AG10803 (cell line): ENCODE data around the gene PLXNA2.

Experiments
- DNase-seq: peaks from one replicate; pipeline ENCODE4 v3.0.0; 2010; ENCODE audit warnings: low read depth
- H3K4me3 ChIP-seq: 2 replicates; pipeline ENCODE4 v1.5.1; 2011; ENCODE audit warnings: mild to moderate bottlenecking, low read length, control low read depth
- TF ChIP-seq, protein P1 (sequence below): conservative IDR thresholded peaks from 2 replicates; pipeline ENCODE4 v1.5.1; 2011; ENCODE audit warnings: mild to moderate bottlenecking, low read length, control low read depth, inconsistent platforms

The PLXNA2 gene

GRCh38 chr1:208230668-208231529 lies 13.3 kb downstream of the PLXNA2 start:
- TF ChIP-seq, protein P1, sequence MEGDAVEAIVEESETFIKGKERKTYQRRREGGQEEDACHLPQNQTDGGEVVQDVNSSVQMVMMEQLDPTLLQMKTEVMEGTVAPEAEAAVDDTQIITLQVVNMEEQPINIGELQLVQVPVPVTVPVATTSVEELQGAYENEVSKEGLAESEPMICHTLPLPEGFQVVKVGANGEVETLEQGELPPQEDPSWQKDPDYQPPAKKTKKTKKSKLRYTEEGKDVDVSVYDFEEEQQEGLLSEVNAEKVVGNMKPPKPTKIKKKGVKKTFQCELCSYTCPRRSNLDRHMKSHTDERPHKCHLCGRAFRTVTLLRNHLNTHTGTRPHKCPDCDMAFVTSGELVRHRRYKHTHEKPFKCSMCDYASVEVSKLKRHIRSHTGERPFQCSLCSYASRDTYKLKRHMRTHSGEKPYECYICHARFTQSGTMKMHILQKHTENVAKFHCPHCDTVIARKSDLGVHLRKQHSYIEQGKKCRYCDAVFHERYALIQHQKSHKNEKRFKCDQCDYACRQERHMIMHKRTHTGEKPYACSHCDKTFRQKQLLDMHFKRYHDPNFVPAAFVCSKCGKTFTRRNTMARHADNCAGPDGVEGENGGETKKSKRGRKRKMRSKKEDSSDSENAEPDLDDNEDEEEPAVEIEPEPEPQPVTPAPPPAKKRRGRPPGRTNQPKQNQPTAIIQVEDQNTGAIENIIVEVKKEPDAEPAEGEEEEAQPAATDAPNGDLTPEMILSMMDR, result no peak
- no peak for DNase-seq
- no peak overlapping the region for H3K4me3 ChIP-seq

DNA sequence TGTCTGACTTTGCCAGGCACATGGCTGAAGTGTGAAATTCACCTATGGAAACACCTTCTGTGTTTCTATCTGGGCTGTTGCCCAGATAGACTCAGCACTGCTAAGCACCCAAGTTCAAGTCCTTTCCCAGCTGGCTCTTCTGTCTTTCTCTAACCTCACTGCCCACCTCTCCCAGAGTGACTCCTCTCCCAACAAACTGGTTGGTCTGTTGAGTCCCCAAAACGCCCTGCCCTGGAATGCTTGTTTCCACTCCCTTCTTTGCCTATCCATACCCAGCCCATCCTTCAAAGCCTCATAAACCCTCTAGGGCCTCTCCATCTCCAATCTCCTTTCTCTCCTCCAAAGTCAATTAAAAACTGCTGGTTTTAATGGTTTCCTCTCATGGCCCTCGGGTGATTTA lies 15.6 kb downstream of the PLXNA2 start:
- no peak for DNase-seq
- TF ChIP-seq, protein P1, result no peak
- H3K4me3 ChIP-seq, result no peak overlapping the region

- TF ChIP-seq, protein P1, result no peak
- H3K4me3 ChIP-seq, result no peak overlapping the region
- no peak for DNase-seq
These were observed 16.2 kb downstream of the PLXNA2 start for GRCh38 chr1:208228026-208228425.

GRCh38 chr1:208227366-208227765 lies 16.8 kb downstream of the PLXNA2 start:
- no peak for DNase-seq
- no peak overlapping the region for H3K4me3 ChIP-seq
- TF ChIP-seq, protein P1, result no peak

DNA sequence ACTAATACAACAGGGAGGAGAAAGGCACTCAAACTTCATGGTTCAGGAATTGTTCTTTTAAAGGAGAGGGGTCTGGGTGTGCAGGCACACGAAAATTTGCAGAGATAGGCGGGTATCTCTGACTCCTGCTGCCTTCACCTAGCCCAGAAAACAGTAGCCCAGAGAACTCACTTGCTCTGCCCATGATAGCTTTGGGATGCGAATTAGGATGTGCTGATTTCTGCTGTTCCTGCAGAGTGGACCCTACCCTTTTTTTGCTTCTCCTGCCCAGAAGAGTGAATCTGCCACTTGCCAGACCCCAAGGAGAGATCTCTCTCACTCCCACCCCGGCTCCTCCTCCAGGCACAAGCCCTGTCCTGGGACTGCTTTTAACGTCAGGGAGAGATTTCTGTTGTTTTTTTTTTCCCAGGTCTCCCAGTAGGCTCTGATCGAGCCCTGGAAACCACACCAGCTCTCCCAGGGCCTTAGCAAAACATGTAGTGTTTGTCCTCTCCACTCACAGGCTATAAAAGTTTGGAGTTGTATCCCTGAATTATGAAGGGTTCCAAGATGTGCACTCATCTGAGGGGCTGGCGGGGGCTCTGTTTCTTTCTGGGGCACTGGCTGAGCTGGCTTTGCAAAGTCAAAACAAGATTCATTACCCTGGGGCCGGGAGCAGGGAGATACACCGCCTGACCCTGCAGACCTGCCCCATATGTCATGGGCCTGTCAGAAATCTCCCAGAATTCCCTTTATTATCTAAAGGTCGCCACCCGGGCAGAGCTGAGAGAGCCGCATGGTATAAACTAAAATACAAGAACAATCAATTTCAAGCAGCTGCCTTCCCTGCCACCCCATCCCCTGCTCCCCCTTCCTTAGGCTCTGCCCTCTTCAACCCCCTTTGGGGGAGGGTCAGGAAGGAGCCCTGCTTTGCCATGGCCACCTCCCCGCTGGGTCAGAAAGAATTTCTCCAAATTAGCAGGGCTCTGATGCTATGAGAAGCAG lies 17.9 kb downstream of the PLXNA2 start:
- DNase-seq, result no peak
- TF ChIP-seq, protein P1, result no peak
- no peak overlapping the region for H3K4me3 ChIP-seq

GRCh38 chr1:208224192-208224713 lies 19.9 kb downstream of the PLXNA2 start:
- no peak overlapping the region for H3K4me3 ChIP-seq
- TF ChIP-seq, protein P1, result no peak
- no peak for DNase-seq
